Measurements from ENCODE around the gene XCL1. TPM values are rescaled to one million over a fixed set of nuclear protein-coding genes. Genes with fewer than 3 reads are reported as not detected.

Gene XCL1
- total and polyA plus RNA-seq, 2 donors (not counting 3 experiments of a cell fraction or from before 2014, with no cell fraction given), result not detected

DNA sequence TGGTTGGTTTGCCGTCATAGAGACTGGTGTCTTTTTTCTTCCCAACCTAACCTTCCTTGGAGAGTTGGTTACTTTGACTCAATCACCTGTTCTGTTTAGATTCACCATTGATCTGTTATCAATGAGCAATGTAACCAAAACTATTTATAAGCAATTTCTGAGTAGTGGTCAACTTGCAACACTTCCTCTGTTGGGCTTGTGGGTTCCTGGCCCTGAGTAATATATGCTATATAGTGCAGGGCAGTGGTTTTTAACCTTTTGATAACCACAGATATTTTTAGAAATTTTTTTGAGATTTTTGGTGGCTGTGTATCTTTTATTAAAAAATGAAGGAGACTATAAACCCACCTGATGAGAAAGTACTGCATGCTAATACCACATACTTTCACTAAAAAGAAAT is 9.4 kb upstream of the XCL1 start:
- no peaks in the 10 kb centered on the region for H3K79me2 ChIP-seq (ENCODE audit: control insufficient read depth, insufficient read depth, low read length)
- no peaks in the 10 kb centered on the region for H3K36me3 ChIP-seq (ENCODE audit: control insufficient read depth in 2 of 2, extremely low read depth in 1 of 2, insufficient read depth in 2 of 2, low read length in 2 of 2)
- DNase-seq (ENCODE audit: low read depth, low spot score) (no peak), FAIRE-seq (no peak)
- no peaks in the 10 kb centered on the region for H3K4me1 ChIP-seq (ENCODE audit: control insufficient read depth, extremely low read depth, insufficient read depth, low read length)
- H3K9me3 ChIP-seq (replicated peaks; ENCODE audit: control insufficient read depth, insufficient read depth, low read length), result no peaks in the 10 kb centered on the region
- H3K4me2 ChIP-seq (ENCODE audit: insufficient read depth, low read length), result no peak overlapping the region
- intact Hi-C loops (cut with micrococcal nuclease), result no loop called here
- dilution Hi-C loops (cut with MboI; ENCODE audit: extremely low pct_ligation_motif_present, low sequenced_read_pairs), result no loop called here
- H3K27me3 ChIP-seq (ENCODE audit: control insufficient read depth in 2 of 2, insufficient read depth in 2 of 2, low read length in 2 of 2), result no peaks in the 10 kb centered on the region
- BruUV-seq (replicated peaks), result no TSS peak
- H3K27ac ChIP-seq (ENCODE audit: insufficient read depth, low read depth, low read length), result no peak overlapping the region
- CTCF ChIA-PET, result interaction anchor here (1.4 kb wide), 1 partner anchor 225 kb away, joined by 3 read pairs; no protein-coding TSS in a partner anchor
- no peak overlapping the region for H2AFZ ChIP-seq (ENCODE audit: low read depth, low read length)
- no peak overlapping the region for H3K4me3 ChIP-seq (replicated peaks in 1 of 3; ENCODE audit: insufficient read depth in 1 of 3, low read depth in 1 of 3, low read length in 3 of 3)
- TF ChIP-seq GATA2 (IDR thresholded peaks at IDR 0.05; ENCODE audit: insufficient read depth, insufficient read length, low read depth, low read length), result no peak
- no peak for TF ChIP-seq POLR2A (IDR thresholded peaks at IDR 0.05; ENCODE audit: low read depth, low read length)
- TF ChIP-seq MYC (IDR thresholded peaks at IDR 0.05; ENCODE audit: low read depth, low read length), result no peak
- TF ChIP-seq, protein P1, sequence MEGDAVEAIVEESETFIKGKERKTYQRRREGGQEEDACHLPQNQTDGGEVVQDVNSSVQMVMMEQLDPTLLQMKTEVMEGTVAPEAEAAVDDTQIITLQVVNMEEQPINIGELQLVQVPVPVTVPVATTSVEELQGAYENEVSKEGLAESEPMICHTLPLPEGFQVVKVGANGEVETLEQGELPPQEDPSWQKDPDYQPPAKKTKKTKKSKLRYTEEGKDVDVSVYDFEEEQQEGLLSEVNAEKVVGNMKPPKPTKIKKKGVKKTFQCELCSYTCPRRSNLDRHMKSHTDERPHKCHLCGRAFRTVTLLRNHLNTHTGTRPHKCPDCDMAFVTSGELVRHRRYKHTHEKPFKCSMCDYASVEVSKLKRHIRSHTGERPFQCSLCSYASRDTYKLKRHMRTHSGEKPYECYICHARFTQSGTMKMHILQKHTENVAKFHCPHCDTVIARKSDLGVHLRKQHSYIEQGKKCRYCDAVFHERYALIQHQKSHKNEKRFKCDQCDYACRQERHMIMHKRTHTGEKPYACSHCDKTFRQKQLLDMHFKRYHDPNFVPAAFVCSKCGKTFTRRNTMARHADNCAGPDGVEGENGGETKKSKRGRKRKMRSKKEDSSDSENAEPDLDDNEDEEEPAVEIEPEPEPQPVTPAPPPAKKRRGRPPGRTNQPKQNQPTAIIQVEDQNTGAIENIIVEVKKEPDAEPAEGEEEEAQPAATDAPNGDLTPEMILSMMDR (IDR thresholded peaks at IDR 0.05; ENCODE audit: extremely low read depth in 1 of 2, insufficient read depth in 1 of 2, low read depth in 1 of 2, low read length in 2 of 2), result no peak
- TF ChIP-seq FOS (IDR thresholded peaks at IDR 0.05; ENCODE audit: borderline replicate concordance, insufficient read depth, low read length), result no peak
- TF ChIP-seq, protein P2, sequence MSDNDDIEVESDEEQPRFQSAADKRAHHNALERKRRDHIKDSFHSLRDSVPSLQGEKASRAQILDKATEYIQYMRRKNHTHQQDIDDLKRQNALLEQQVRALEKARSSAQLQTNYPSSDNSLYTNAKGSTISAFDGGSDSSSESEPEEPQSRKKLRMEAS (IDR thresholded peaks at IDR 0.05; ENCODE audit: insufficient read depth, insufficient read length), result no peak
- no peak for TF ChIP-seq POLR2AphosphoS5 (IDR thresholded peaks at IDR 0.05; ENCODE audit: insufficient read depth, low read depth, low read length)
- no peak for TF ChIP-seq EZH2 (IDR thresholded peaks at IDR 0.05; ENCODE audit: borderline replicate concordance, low read depth, low read length, severe bottlenecking)
- TF ChIP-seq JUN (IDR thresholded peaks at IDR 0.05; ENCODE audit: borderline replicate concordance, insufficient read depth, insufficient read length, low read depth), result no peak
- no peaks in the 10 kb centered on the region for H4K20me1 ChIP-seq (replicated peaks; ENCODE audit: control insufficient read depth, extremely low read depth, insufficient read depth, low read length)
- H3K9ac ChIP-seq (replicated peaks; ENCODE audit: extremely low read depth, insufficient read depth, low read length), result no peak overlapping the region
- POLR2A ChIA-PET, result no interaction called here
- no peaks in the 10 kb centered on the region for H3K9me1 ChIP-seq (replicated peaks; ENCODE audit: control insufficient read depth, extremely low read depth, insufficient read depth, low read length)

All from endothelial cell of umbilical vein (primary cell).